A549 (cell line): Measurements from ENCODE around the gene ELANE. TPM values are rescaled to one million over a fixed set of nuclear protein-coding genes. Genes with fewer than 3 reads are reported as not detected.

Source experiments
- ATAC-seq, 2 experiments: fragments of 200-7000 bp in 1 of 2; fragments of >200 bp in 1 of 2; cut with Nextera tagmentation in 1 of 2; cut with Tn5 transposase in 1 of 2; 3 replicates each; pipeline versions ENCODE4 v1.8.0 to v1.9.1; 2018 to 2020; ENCODE audit warnings: mild to moderate bottlenecking in 1 of 2, moderate library complexity in 1 of 2
- CTCF ChIA-PET: fragments of 300-600 bp; sonication (Branson Sonifier 250); formaldehyde crosslinking; extraction: SDS; loops from one replicate; lab custom pipeline; 2021; ENCODE audit warnings: antibody characterized with exemption, inconsistent platforms; lab: Yijun Ruan, JAX
- POLR2A ChIA-PET: fragments of 350-600 bp; formaldehyde crosslinking; extraction: SDS; loops from one replicate; lab custom pipeline; 2021; ENCODE audit warnings: antibody characterized with exemption, inconsistent platforms; lab: Yijun Ruan, JAX
- DNase-seq, 2 experiments: peaks; one replicate each; pipeline versions ENCODE4 v3.0.0 to v3.0.0-alpha.2; 2011 to 2016; ENCODE audit warnings: low read depth in 1 of 2, low spot score in 1 of 2
- FAIRE-seq: peaks from 2 replicates; lab custom pipeline; 2011; peaks lifted over from hg19 to GRCh38; lab: Jason Lieb, UNC
- H3K27ac ChIP-seq, 2 experiments: fragments of >200 bp; sonication (Bioruptor Twin); formaldehyde crosslinking; 3 replicates each; pipeline ENCODE4 v1.5.1; 2016 to 2017
- H3K4me1 ChIP-seq: fragments of >200 bp; sonication (Bioruptor Twin); formaldehyde crosslinking; 3 replicates; pipeline ENCODE4 v1.6.1; 2016
- H3K4me2 ChIP-seq: fragments of >200 bp; sonication (Bioruptor Twin); formaldehyde crosslinking; 3 replicates; pipeline ENCODE4 v1.6.1; 2016
- H3K4me3 ChIP-seq: fragments of >200 bp; sonication (Bioruptor Twin); formaldehyde crosslinking; 3 replicates; pipeline ENCODE4 v1.5.1; 2016
- H3K9me3 ChIP-seq: fragments of >200 bp; sonication (Bioruptor Twin); formaldehyde crosslinking; 3 replicates; pipeline ENCODE4 v1.6.1; 2016
- BHLHE40 ChIP-seq: IDR thresholded peaks from 2 replicates; pipeline ENCODE4 v1.6.1; 2012; ENCODE audit warnings: low read depth, low read length, inconsistent platforms
- CBX2 ChIP-seq: fragments of 200-600 bp; sonication (generic); IDR thresholded peaks from 2 replicates; pipeline ENCODE4 v1.6.1; 2016; ENCODE audit warnings: low read depth, mild to moderate bottlenecking, borderline replicate concordance
- CBX8 ChIP-seq: fragments of 200-600 bp; sonication (generic); IDR thresholded peaks from 2 replicates; pipeline ENCODE4 v1.6.1; 2016
- CEBPB ChIP-seq, 2 experiments: fragments of >200 bp in 1 of 2; sonication (Bioruptor Twin) in 1 of 2; formaldehyde crosslinking in 1 of 2; IDR thresholded peaks; 2 replicates each; pipeline ENCODE4 v1.6.1; 2012 to 2016
- EHF ChIP-seq: fragments of 250-450 bp; sonication (Bioruptor Pico); IDR thresholded peaks from 2 replicates; pipeline ENCODE4 v1.5.0; 2020; ENCODE audit warnings: mild to moderate bottlenecking
- ESRRA ChIP-seq: fragments of 150-350 bp; IDR thresholded peaks from 2 replicates; pipeline ENCODE4 v1.6.1; 2014; ENCODE audit warnings: mild to moderate bottlenecking, low read length, borderline replicate concordance
- FOSL2 ChIP-seq, 2 experiments: fragments of 450-650 bp in 1 of 2; fragments of >200 bp in 1 of 2; sonication (Bioruptor Twin) in 1 of 2; formaldehyde crosslinking; IDR thresholded peaks; 2 replicates each; pipeline versions ENCODE4 v1.5.0 to v1.6.1; 2016 to 2020; ENCODE audit warnings: mild to moderate bottlenecking in 1 of 2, moderate library complexity in 1 of 2
- HDAC2 ChIP-seq: fragments of 200-600 bp; sonication (generic); IDR thresholded peaks from 2 replicates; pipeline ENCODE4 v1.6.1; 2016
- HEYL ChIP-seq: fragments of 250-450 bp; sonication (Bioruptor Pico); IDR thresholded peaks from 2 replicates; pipeline ENCODE4 v1.8.0; 2021; ENCODE audit warnings: mild to moderate bottlenecking, moderate library complexity
- HOXB13 ChIP-seq: fragments of 250-450 bp; sonication (Bioruptor Pico); IDR thresholded peaks from 2 replicates; pipeline ENCODE4 v1.5.0; 2020; ENCODE audit warnings: low read depth, mild to moderate bottlenecking, moderate library complexity
- JUNB ChIP-seq: fragments of >200 bp; sonication (Bioruptor Twin); formaldehyde crosslinking; IDR thresholded peaks from 2 replicates; pipeline ENCODE4 v1.6.1; 2016
- KDM5A ChIP-seq: fragments of 200-600 bp; sonication (generic); IDR thresholded peaks from 2 replicates; pipeline ENCODE4 v1.6.1; 2016; ENCODE audit warnings: antibody characterized with exemption, mild to moderate bottlenecking
- MAFK ChIP-seq: fragments of 450-650 bp; IDR thresholded peaks from 2 replicates; pipeline ENCODE4 v1.6.1; 2014; ENCODE audit not compliant: partially characterized antibody
- MYC ChIP-seq: IDR thresholded peaks from 2 replicates; pipeline ENCODE4 v1.6.1; 2012; ENCODE audit warnings: mild to moderate bottlenecking, inconsistent platforms, low read length, improper control_type of control experiment, borderline replicate concordance
- NFE2L2 ChIP-seq: fragments of 150-350 bp; conservative IDR thresholded peaks from 2 replicates; pipeline ENCODE4 v1.6.1; 2014; ENCODE audit warnings: low read length
- RAD21 ChIP-seq, 2 experiments: fragments of >200 bp in 1 of 2; sonication (Bioruptor Twin) in 1 of 2; formaldehyde crosslinking in 1 of 2; IDR thresholded peaks in 1 of 2; conservative IDR thresholded peaks in 1 of 2; 2 replicates in 1 of 2; 3 replicates in 1 of 2; pipeline ENCODE4 v1.6.1; 2012 to 2018; ENCODE audit warnings: inconsistent platforms in 1 of 2
- RARB ChIP-seq: fragments of 250-450 bp; sonication (Bioruptor Pico); IDR thresholded peaks from 2 replicates; pipeline ENCODE4 v1.8.0; 2021; ENCODE audit warnings: mild to moderate bottlenecking, moderate library complexity
- TFCP2L1 ChIP-seq: fragments of 250-450 bp; sonication (Bioruptor Pico); IDR thresholded peaks from 2 replicates; pipeline ENCODE4 v1.5.0; 2021; ENCODE audit warnings: mild to moderate bottlenecking
- ZFP36 ChIP-seq: fragments of 450-650 bp; IDR thresholded peaks from 2 replicates; pipeline ENCODE4 v1.6.1; 2014; ENCODE audit warnings: borderline replicate concordance; ENCODE audit not compliant: partially characterized antibody
- WGBS: methylation state at CpG from one replicate; pipeline ENCODE4 v1.1.6; 2017; ENCODE audit errors: missing lambda C conversion rate; 5-methylcytosine and 5-hydroxymethylcytosine counted together
- polyA plus RNA-seq, 4 experiments: library from polyadenylated mRNA; depleted of rRNA in 3 of 4; stranded (reverse); fragments of >200 nt; fragmentation: RNase III in 1 of 4; extraction: RNeasy Plus Mini Kit Qiagen cat#74134 plus additional on column Dnase treatment in 1 of 4; gene quantifications; 2 replicates in 3 of 4; 3 replicates in 1 of 4; pipeline ENCODE4 v1.2.3, GENCODE V29; 2011 to 2017
- TF ChIP-seq, protein P1 (sequence below): fragments of >200 bp; sonication (Bioruptor Twin); formaldehyde crosslinking; IDR thresholded peaks from 3 replicates; pipeline ENCODE4 v1.6.1; 2016
- TF ChIP-seq, protein P2 (sequence below): IDR thresholded peaks from 2 replicates; pipeline ENCODE4 v1.6.1; 2012
- TF ChIP-seq, protein P3 (sequence below): IDR thresholded peaks from 2 replicates; pipeline ENCODE4 v1.6.1; 2012; ENCODE audit warnings: low read depth, borderline replicate concordance
- TF ChIP-seq, protein P4 (sequence below): fragments of >200 bp; sonication (Bioruptor Twin); formaldehyde crosslinking; IDR thresholded peaks from 2 replicates; pipeline ENCODE4 v1.6.1; 2016

ELANE gene
- polyA plus RNA-seq, 2 of the 4 experiments (the other 2 are of a cell fraction) = 0.15 to 0.35 TPM

DNA sequence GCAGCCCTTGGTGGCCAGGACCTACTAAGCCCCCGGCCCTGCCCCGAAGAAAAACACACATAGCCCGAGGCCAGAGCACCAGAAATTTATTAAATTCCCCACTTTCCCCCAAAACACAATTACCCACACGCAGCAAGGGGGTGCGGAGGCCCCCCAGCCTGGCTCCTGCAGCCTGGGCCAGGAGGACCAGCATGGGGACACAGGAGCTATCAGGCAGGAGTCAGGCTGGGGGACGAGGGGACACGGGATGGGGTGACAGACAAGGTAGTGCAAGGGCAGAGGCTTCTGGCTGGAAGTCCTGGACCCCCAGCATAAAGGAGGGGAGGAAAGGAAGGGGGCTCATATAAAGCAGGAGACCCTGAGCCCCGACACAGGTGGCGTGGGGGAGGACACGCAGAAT, 44.3 kb downstream of the ELANE start:
- 96% methylated on average over 8 of the region's 10 CpGs for WGBS
- Histone ChIP-seq H3K27ac (no peak overlapping the region), H3K4me2 (no peak overlapping the region), H3K9me3 (no peaks in the 10 kb centered on the region), H3K4me3 (no peak overlapping the region), H3K4me1 (peaks cover 5% of the 10 kb centered on the region; the same call in 1 of the 3 replicates)
- no peak for FAIRE-seq
- no peak for ATAC-seq
- ChIA-PET CTCF (interaction anchor here (0.7 to 1.9 kb wide), 6 partner anchors 9 to 85 kb away, joined by 3 to 8 read pairs (median 4); no protein-coding TSS in a partner anchor), POLR2A (no interaction called here)
- TF ChIP-seq ESRRA (no peak), RAD21 (conservative IDR thresholded peaks at IDR 0.05 in 1 of 2, IDR thresholded peaks at IDR 0.05 in 1 of 2) (no peak), ZFP36 (no peak), MAFK (no peak), MYC (no peak), HEYL (CRISPR knock-in tag) (no peak), HOXB13 (CRISPR knock-in tag) (no peak), BHLHE40 (no peak), NFE2L2 (no peak), CBX2 (no peak), TFCP2L1 (no peak)
- TF ChIP-seq, protein P1, sequence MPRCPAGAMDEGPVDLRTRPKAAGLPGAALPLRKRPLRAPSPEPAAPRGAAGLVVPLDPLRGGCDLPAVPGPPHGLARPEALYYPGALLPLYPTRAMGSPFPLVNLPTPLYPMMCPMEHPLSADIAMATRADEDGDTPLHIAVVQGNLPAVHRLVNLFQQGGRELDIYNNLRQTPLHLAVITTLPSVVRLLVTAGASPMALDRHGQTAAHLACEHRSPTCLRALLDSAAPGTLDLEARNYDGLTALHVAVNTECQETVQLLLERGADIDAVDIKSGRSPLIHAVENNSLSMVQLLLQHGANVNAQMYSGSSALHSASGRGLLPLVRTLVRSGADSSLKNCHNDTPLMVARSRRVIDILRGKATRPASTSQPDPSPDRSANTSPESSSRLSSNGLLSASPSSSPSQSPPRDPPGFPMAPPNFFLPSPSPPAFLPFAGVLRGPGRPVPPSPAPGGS = no peak
- DNase-seq = no peak

DNA sequence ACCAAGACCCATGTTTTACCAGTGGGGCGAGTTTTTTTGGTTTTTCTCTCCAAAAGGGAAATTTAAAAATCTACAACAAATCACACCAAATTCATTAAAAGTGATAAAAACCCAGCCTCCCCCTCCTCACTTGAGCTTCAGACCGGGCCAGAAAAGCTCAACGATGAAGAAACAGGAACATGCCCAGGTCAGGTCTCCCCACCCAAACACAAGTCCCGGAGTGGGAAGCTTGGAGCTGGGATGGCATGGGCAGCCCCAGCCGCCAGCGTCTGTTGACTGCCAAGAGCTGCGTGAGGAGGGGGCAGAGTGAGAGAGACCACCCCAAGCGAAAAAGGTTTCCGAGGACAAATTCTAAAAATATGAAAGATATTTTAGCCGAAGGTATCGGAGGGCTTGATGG, 44.9 kb downstream of the ELANE start:
- DNase-seq = no peak
- no peak for FAIRE-seq
- Histone ChIP-seq H3K4me1 (peaks cover 5% of the 10 kb centered on the region; the same call in 1 of the 3 replicates), H3K4me3 (no peak overlapping the region), H3K4me2 (no peak overlapping the region), H3K9me3 (no peaks in the 10 kb centered on the region), H3K27ac (no peak overlapping the region)
- ChIA-PET CTCF (interaction anchor here (0.7 to 1.5 kb wide), 4 partner anchors 8 to 85 kb away, joined by 3 to 4 read pairs (median 4); no protein-coding TSS in a partner anchor), POLR2A (no interaction called here)
- TF ChIP-seq CBX2 (no peak), KDM5A (no peak), HDAC2 (no peak), TFCP2L1 (no peak), HEYL (CRISPR knock-in tag) (no peak), CBX8 (no peak), FOSL2 (IDR thresholded peaks at IDR 0.05) (no peak), FOSL2 (CRISPR knock-in tag; IDR thresholded peaks at IDR 0.05) (no peak), HOXB13 (CRISPR knock-in tag) (no peak), EHF (CRISPR knock-in tag) (no peak)
- TF ChIP-seq, protein P2, sequence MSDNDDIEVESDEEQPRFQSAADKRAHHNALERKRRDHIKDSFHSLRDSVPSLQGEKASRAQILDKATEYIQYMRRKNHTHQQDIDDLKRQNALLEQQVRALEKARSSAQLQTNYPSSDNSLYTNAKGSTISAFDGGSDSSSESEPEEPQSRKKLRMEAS = no peak
- TF ChIP-seq, protein P3, sequence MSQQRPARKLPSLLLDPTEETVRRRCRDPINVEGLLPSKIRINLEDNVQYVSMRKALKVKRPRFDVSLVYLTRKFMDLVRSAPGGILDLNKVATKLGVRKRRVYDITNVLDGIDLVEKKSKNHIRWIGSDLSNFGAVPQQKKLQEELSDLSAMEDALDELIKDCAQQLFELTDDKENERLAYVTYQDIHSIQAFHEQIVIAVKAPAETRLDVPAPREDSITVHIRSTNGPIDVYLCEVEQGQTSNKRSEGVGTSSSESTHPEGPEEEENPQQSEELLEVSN = no peak
- TF ChIP-seq, protein P4, sequence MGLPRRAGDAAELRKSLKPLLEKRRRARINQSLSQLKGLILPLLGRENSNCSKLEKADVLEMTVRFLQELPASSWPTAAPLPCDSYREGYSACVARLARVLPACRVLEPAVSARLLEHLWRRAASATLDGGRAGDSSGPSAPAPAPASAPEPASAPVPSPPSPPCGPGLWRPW = no peak
- WGBS = 96% methylated on average over 11 of the region's 11 CpGs
- ATAC-seq = no peak

DNA sequence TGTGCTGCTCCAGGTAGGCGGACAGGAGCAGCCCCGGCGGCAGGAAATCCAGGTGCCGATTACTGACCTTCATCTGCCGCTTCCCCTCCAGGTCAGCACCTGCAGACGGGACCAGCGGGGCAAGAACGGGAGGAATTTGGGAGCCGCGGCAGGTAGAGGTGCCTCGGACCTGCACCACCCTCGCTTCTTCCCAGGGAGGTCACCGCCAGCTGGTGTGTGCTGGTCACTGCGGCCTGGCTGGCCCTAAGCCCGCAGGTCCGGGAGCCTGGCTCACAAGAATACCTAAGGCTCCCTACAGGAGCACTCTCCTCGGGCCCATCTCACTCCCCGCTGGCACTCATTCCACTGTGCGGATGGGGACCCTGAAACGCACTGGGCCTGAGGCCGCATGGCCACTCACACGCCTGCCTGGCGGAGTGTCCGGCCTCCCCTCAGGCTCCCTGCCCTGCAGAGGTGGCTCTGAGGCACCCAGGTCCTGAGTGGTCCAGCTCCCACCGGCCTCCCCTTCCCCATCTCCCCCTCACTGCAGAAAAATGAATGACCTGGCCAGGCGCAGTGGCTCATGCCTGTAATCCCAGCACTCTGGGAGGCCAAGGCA, 45.4 kb downstream of the ELANE start:
- DNase-seq (no peak), ATAC-seq (peak; percentile 37 to 45; a peak in 4 of 6 replicates), FAIRE-seq (no peak)
- Histone ChIP-seq H3K4me2 (no peak overlapping the region), H3K9me3 (no peaks in the 10 kb centered on the region), H3K4me3 (no peak overlapping the region), H3K27ac (no peak overlapping the region), H3K4me1 (peaks cover 5% of the 10 kb centered on the region; the same call in 1 of the 3 replicates)
- CTCF ChIA-PET = interaction anchor here (0.7 to 1.5 kb wide), 4 partner anchors 8 to 84 kb away, joined by 3 to 4 read pairs (median 4); no protein-coding TSS in a partner anchor
- TF ChIP-seq JUNB (no peak), CEBPB (IDR thresholded peaks at IDR 0.05) (no peak), RARB (CRISPR knock-in tag) (no peak)
- WGBS = 92% methylated on average over 14 of the region's 26 CpGs
- POLR2A ChIA-PET = no interaction called here
